Smooth muscle cell of the brain vasculature (primary cell): ENCODE data around the gene C18orf63.
A peak's percentile ranks its signal among the peaks of the same experiment; 100 is the strongest.
"Not testable (repeated sequence)": the region's sequence is repeated elsewhere in the genome, so short reads cannot be mapped to it uniquely, and the experiment has no call there.

Source experiments
- DNase-seq: peaks from one replicate; pipeline ENCODE4 v3.0.0-alpha.2; 2012; ENCODE audit warnings: low read depth, low spot score

C18orf63 gene

DNA sequence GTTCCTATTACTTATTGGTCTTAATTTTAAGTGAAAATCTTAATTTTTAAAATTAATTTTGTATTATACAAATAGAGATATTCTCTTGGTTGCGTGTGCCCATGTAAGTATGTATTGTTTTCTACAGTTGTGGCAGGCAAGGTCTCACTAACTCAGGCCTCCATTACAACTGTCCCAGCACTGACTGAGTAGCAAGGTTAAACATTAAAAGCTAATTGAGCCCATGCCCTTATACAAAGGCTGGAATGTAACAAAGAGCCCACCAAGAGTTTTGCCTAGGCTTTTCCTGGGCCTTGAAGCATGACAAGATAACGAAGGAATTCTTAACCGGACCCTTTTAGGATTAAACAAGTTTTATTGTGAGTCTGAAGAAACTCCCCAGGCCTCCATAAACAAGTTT lies 11.2 kb downstream of the C18orf63 start:
- DNase-seq: not testable (repeated sequence)

DNA sequence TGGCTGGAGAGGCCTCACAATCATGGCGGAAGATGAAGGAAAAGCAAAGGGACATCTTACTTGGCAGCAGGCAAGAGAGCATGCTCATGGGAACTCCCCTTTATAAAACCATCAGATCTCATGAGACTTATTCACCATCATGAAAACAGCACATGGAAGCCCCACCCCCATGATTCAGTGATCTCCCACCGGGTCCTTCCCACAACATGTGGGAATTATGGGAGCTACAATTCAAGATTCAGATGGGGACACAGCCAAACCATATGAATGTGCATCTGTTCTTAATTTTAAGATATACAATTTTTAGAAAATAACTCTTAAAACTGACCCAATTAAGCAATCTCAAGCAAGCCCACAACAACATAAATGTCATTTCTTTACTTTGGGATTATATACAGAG lies 12.6 kb downstream of the C18orf63 start:
- DNase-seq: no peak

DNA sequence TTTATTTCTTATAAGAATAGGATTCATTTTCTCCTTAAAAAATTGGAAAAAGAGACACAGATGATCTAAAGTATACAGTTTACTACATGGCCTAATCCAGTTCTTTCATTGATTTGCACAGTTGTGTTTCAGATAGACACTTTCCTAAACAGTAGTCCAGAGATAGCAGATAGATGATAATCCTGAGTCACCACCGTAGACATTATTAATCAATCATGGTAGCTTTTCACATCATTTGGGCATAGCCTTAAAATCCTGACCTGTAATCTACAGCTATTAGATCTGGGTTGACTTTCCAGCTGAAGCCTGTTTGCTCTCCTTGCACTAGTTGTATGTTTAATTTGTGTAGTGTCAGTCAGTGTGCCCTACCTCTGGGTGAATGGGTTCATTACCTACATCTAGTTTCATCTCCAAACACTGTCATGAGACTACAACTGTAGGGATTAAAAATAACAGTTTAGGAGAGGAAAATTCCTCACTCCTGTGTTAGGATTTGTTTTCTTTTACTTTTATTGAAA lies 14.1 kb downstream of the C18orf63 start:
- DNase-seq: no peak

DNA sequence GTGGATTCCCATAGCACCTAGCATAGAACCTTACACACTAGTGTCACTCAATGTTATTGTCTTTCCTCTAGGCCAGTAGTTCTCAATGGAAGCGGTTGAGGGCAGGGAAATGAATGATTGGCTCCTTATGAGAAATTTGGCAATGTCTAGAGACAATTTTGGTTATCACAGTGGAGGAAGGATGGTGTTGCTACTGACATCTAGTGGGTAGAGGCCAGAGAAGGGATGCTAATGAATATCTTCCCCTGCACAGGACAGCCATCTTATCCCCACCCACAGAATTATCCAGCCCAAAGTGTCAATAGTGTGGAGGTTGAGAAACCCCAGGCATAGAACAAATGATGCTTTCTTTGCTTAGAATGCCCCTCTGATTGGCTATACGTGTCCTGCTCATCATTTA lies 15.8 kb downstream of the C18orf63 start:
- no peak for DNase-seq

DNA sequence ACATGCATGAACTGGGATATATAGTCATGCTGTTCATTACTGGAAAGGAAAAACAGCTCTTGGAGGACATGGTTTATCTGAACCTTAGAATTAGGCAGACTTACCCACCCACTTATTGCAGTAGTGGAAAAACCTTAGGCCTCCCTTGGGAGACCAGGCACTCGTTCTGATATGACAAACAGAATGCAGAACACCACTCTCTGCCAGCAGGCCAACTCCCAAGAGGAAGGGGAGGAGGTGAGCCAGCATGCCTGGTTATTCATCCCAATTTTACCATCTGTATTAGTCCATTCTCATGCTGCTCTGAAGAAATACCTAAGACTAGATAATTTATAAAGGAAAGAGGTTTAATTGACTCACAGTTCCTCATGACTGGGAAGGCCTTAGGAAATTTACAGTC lies 17.5 kb downstream of the C18orf63 start:
- no peak for DNase-seq

DNA sequence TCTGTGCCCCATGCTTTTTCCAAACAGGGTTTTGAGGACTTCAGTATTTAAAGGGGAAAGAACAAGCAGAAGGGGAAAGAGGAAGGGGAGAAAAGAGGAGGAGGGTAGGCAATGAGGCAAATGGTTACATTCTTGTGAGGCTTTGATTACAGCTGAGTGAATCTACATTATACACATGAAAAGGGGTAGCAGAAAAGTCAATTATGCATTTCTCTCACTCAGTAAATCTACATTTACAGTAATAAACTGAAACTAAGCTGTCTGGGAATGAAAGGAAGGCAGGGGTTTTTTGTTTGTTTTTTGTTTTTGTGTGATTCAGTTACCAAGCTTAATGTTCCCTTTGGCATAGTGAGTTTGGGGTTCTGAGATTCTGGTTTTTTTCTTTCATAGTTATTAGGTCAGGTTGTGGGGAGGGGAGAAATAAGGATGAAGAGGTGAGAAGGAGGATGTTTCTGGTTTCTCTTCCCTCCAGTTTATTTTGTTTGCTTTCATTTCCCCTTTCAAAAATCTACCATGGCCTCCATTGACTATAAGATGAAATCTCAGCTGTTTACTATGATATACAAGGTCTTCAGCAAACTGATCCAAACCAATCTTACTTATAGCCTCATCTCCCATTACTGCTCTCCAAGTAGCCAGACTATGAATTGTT lies 18.7 kb downstream of the C18orf63 start:
- no peak for DNase-seq

DNA sequence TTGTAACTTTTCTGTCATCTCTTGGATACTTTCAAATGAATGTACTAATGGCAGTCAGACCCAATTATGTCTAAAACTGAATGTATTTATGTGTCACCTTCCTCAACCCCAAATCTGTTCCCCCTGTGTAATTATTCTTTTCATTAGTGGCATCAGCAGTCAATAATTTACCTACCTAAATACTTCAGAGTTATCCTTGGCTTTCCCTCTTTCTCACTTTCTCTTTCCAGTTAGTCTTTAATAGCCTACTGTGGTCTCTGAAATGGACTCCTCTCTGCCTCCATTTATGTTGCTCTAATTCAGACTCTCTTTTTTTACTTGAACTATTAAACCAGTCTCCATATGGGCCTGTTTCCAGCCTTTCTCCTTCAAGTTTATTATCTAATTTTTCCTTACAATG lies 21.0 kb downstream of the C18orf63 start:
- DNase-seq: no peak

DNA sequence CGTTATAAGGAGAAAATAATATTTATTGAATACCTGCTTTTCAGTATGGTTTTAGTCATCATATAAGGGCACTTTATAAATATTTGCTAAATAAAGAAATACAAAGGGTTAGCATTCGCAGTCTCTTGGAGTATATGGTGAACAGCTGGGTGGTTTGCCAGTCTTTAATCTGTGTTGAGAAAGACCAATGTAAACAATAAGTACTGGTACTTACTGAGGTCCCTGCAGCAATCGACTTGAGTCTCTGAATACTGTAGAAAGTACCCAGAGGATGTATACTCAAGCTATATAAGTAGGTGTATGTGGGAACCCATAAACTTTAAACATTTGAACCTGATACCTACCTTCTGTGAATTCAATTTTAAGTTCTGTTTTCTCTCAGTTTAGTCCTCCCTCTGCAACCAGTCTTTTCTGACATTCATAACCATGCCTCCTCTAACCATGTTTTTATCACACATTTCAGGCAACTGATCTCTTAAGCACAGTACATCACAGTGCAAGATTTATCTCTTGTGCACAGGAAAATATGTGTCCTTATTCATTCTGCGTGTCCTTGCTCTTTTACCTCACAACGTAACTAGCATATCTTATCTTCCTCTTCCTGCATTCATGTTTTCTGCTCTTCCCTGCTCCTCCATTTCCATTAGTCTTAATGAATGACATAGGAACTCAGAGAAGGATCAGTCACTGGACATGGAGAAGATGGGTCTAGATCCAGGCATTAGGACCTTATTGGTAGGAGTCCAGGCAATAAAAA lies 21.7 kb downstream of the C18orf63 start:
- DNase-seq: no peak

DNA sequence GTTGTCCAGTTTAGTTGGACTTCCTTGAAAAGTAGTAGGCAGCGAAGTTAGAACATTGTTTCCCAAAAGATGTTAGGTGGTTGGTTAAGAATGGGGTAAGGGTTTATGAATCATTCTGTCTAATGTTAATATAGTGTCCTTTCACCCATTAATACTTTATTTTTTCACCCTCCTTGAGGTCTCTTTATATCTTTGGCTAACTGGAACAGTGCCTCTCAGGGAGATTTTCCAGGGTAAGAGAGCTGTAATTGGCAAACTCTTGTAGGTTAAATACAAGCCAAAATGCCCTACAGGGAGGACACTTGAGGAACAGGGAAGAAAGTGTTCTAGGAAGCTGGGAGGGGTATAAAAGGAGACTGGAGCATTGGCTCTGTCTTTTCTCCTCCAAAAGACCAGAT lies 22.3 kb downstream of the C18orf63 start:
- DNase-seq: no peak

DNA sequence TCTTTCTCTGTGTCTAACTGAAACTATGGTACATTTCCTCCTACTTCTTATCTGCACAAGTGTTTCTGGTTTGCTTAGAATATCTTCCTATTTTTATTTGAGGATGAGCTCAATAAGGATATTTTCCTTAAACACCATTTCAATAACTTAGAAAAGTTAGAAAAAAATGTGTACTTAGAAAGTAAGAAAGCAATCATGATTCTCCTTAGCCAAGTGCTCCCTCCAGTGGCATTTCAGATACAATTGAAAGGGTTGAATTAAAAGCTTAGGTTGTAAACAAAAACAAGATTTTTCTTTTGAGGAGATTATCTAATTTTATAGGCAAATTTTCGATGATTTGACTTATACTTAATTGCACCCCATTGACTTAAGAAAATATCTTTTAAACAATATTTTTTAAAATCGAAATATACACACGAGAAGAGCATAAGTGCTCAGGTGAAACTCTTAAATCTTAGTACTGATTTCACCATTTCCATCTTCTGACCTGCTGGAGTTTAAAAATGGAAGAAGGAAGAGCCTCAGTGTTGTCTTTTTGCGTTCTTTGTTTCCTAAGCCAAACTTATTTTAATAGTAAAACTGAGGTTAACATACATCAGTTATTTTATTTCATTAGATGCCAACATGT lies 26.9 kb downstream of the C18orf63 start:
- DNase-seq: peak; percentile 52

DNA sequence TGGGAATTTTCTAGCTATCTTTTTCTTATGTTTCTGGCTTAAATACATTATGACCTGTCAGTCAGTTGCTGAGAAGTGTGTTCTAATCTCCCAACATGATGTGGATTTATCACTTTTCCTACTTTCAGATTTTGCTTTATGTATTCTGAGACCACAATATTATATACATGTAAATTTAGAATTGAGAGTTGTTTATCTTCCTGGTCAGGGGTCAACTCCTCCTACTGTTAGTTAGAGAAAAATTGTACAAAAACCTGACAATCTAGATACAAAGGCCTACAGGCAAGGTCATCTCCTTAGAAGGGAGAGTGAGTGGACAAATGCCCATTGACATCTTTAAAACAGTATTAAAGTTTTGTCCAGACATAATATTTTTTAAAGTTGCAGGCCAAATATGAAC lies 30.6 kb downstream of the C18orf63 start:
- DNase-seq: no peak

DNA sequence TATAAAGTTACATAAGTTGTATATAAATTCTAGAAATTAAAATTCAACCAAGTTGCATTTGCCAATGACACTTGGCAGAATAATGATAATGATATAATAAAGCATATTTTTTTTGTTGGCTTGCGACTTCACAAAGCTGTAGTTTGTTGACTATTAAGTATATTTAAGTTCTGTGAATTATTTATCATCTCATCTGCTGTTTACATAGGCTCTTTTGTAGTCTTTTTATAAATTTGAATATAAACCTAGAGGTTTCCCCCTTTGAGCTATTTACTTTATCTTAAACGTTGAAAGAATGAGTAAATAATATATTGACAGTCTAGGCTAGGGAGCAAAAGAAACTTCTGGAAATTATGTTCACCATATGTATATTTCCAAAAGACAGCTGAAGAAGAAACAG lies 32.9 kb downstream of the C18orf63 start:
- DNase-seq: no peak

DNA sequence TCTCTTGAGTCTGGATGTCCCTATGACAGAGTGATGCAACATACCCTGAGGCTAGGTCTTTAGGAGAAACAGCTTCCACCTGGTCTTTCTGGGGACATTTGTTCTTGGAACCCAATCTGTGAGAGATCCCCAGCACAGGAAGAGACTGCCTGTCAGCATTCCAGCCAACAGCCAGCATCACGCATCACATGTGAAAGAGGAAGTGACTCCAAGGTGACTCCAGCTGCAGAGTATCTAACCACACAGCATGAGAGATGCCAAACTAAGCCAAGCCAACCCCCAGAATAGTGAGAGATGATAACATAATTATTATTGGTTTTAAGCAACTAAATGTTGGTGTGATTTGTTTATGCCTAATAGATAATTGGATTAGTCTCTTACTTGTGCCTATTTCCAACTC lies 35.7 kb downstream of the C18orf63 start:
- no peak for DNase-seq

DNA sequence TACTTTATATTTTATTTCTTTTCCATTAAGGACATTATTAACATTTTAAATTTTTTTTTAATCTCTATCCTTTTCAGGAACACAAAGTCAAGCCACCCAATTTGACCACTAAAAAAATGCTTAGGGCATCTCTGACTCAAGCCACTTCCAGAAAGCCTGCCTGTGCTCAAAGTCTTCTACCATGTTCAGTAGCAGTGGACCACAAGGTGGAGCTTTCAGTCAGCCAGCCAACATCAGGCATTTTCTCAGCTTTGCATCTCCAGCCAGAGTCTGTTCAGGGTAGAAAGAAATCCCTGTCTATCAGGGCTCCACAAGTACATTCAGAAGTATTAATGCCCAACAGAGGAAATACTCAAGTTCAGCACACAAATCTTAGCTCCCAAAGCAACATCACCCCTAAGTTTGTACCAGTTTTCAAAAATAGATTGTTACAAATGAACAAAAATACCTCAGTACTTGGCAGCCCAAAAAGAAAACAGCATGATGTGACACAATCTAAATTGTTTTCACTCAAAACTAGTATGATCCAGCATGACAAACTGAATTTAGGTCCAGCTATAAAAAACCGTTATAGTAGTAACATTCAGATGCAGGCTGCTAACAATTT lies 37.6 kb downstream of the C18orf63 start:
- DNase-seq: peak; percentile 41

DNA sequence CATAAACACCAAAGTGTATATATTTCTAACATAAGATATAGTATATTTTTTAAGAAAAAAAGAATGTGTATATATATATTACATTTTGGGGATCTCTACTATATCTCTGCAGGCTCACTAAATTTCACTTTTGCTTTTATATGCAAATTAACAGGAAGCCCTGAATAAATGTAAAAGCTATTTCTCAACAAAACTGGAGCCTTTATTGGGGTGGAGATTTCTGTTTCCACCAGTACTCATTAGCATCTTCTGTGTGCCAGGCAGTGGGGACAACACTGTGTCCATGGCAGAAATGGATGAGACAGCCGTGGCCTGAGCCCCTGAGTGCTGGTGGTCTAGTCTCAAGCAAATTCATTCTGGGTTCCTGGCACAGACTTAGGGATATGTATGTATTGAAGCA lies 41.3 kb downstream of the C18orf63 start:
- no peak for DNase-seq

DNA sequence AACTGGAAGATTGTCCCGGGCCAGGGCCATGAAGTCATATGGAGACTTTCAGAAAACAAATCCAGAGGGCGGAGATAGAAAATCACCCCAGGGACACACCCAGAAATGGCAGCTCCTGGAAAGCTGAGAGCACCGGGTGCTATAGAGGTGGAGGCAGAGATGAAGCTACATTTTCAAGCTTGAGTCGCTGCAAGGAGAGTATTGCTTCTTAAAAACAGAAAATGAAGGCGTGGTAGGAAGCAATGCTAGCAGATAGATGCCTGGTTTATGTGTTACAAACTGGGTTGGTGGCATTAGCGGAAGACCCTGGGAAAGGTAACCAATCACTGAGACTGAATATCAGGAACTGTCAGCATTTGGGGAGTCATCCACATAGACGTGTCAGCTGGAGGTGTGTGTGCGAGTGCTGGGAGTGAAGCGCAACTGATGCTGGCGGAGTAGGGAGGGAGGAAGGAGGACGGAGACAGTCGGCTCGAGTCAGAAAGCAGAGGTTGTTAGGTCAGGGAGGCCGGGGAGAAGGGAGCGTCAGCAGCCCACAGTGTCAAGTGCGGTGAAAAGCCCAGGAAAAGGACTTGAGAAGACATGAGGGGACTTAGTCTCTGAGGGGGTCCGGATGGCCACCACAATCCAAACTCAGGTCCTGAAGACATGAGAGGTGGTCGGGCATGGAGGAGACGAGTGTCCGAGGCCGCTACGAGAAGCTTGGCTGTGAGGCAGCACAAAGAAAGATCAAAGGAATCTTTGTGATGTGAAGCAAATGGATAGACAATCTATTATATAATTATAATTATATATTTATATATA lies 45.4 kb downstream of the C18orf63 start:
- no peak for DNase-seq

DNA sequence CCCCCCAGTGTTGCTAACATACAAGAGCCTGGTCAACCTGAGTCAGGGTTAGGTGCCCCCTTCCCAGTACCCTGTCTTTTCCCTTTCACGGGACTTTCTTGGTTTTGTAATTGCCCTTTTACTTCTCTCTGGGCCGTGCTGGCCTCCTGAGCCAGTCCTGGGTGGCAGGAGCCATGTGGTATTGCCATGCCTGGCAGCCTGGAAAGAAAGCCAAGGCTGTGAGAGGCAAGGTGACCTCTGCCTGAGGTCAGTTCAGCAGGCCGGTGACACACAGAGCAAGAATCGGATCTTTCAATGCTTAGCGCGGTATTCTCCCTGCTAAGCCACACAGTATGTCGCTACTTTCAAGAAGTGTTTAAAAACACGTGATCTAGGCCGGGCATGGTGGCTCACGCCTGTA lies 52.3 kb downstream of the C18orf63 start:
- no peak for DNase-seq

DNA sequence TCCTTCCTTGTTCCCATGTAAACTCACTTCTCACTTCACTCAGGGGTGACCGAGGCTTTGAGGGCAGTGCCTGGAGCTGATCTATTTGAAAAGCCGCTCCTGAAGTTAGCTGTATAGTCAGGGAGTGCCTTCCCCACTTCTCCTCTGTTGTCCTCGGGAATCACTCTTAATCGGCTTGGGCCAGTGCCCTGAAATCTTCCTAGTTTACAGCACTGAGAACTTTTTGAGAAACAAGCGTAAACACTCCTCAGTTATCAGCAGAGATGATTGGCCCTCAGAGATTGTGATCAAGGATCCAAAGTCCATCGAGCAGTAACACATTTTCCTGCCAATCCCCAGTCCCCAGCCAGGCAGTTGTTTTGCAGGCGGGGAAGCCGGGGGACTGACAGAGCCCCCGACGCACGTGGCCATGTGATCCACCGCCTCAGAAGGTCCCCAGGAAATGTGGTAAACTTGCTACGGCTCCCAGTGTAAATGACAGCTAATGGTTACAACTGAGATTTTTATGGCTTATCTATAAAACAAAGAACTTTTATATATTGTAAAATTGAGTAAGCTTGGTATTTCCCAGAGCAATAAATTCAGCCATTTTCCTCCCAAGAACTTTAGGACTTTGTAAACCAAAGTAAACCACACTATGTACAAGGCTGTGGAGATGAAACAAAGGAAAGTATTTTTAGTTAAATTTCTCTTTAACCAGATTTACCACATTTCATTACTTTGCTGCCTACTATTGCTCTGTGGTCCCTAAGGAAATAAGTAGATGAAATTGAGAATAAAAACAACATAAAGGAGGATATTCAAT lies 53.5 kb downstream of the C18orf63 start:
- no peak for DNase-seq

DNA sequence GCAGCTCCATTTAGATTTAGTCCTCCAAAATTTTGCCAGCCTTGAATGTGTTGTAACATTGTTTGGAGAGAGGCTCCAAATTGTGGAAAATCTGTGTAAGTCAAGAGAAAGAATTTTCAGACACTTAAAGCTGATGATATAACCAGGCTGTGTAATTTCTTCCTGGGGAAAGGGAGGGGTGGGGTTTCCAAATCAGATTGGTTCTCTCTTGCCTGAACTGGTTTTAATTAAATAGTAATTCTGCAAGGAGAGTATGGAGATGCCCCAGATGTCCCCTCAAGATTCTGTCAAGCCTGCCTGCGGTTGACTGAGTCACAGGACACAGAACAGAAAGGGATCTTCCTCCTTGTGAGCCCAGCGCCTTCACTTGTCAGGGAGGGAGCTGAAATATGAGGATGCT lies 54.5 kb downstream of the C18orf63 start:
- no peak for DNase-seq

DNA sequence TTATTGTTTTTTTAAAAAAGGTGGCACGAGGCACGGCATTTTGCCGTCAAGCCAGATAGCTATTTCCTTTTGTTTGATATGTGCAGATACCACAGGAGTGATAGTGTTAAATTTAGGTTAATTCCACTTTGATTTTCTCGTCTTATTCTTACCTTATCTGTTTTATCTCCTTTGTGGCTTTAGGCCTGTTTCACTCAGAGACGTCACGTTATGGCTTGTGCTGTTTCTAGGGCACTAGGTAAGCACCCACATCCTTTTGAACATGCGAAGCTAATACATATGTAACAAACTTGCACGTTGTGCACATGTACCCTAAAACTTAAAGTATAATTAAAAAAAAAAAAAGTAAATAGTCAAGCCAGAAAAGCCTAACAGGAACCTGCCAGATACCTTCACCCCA lies 57.8 kb downstream of the C18orf63 start:
- DNase-seq: no peak

DNA sequence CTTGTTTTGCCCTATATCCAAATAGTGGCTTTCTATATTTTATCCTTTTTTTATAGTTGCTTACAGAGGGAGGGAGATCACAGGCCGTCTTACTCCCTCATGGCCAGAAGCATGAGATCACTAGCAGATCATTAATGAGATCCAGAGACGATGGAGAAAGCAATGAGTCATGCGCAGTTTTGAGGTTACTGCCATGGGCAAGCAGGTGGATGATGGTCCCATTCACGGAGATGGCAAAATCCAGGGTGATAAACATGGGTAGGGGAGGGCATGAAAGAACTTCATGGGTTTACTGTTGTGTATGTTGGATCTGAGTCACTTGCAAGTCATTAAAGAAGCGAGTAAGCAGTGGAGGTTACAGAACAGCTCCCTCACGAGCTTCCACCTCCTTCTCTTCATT lies 60.4 kb downstream of the C18orf63 start:
- DNase-seq: no peak
